ENCODE data around the gene WNT3A.

The WNT3A gene

DNA sequence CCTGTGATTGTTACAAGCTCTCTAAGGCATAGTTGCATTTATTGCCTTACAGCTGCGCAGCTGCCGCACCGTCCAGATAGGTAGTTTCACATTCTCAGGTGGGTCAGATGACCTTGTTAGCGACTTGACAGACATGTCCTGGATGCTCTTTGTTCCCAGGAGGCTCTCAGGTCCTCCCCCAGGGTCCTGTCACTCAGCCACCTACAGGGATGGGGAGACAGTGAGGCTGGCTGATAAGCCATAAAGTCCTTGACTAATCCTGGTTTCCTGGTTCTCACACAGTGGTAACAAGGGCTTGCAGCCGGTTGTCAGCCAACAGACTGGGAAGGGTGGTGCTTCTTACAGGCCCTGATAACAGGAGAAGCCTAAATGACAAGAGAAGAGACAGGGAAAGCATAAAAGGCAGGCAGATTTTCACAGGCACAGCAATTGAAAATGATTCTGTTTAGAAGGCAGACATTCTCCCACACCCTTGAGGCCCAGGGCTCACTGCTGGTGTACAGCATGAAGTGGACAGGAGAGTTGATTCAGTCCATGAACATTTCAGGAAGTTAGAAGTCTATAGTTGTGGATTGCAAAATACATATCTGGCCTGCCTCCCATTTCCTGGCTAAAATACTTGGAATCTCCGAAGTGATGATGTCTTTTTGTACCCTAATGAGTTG is 78.6 kb downstream of the WNT3A start:
- Mint-ChIP-seq H3K4me3 (peak overlapping the region; percentile 91), H3K36me3 (peaks cover 6% of the 10 kb centered on the region), H3K4me1 (peaks cover 68% of the 10 kb centered on the region), H3K27me3 (no peaks in the 10 kb centered on the region), H3K9me3 (no peaks in the 10 kb centered on the region), H3K27ac (peak overlapping the region; percentile 85)

DNA sequence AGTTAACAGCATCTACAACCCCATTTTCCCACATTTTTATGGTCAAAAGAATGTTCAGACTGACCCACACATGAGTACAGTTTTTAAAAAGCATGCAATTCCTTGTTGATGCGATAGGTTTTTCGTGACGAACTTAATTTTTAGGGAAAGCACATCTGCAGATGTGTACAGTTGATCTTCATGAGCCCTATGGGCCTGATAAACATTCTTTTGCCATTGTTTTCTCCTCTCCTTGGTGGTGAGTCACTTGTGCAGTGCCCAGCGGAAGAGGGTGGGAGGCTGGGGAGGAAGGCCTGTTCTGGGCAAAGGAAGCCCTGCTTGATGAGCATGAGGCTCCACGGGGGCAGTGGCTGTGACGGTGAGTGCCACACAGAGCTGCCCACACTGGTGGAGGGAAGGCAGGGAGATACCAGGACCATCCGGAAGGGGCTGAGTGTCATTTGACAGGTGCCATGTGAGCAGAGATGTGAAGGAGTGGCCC is 81.0 kb downstream of the WNT3A start:
- no peaks in the 10 kb centered on the region for H3K9me3 Mint-ChIP-seq
- no peaks in the 10 kb centered on the region for H3K27me3 Mint-ChIP-seq
- H3K27ac Mint-ChIP-seq: peak overlapping the region; percentile 85
- H3K4me1 Mint-ChIP-seq: peaks cover 87% of the 10 kb centered on the region
- peak overlapping the region; percentile 80 for H3K4me3 Mint-ChIP-seq
- peaks cover 6% of the 10 kb centered on the region for H3K36me3 Mint-ChIP-seq

DNA sequence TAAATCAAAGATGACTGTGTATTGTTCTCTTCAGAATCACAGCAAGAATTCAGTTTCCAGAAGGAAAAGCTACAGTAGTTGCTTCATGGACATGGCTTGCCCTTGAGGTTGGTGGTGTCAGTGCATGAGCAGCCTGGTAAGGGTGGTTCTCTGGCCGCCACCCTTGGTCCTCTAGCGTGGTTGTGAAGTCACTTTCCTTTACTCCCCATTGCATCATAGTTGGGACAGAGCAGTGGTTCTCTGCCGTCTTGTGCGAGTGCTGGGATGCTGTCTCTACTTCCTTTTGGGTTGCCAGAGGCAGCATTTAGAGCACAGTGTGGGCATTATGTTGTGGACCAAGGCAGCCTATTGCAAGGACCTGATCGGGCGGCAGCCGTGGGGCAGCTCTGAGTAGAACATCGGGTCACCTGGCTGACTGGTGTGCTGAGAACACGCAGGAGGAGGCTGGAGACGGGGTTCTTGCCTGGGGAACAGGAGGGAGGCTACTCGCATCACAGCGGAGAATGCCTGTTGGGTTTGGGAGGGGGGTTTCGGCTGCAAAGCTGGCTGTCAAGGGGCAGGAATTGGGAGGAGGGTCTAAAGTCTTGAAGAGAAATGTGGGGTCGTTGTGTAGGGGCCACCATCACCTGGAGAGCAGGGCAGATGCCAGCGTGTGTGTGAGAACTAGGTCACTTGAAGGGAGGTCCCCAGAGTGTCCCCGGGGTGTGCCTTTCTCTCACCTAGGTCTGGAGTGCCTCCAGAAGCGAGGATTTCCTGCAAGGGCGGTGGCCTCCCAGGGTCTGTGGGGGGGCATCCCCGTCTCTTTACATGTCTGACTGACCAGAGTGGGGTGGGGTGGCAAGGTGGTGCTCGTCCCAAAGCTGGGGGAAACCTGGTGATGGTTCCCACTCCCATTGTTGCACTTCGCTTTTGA is 82.0 kb downstream of the WNT3A start:
- Mint-ChIP-seq H3K9me3 (no peaks in the 10 kb centered on the region), H3K27ac (peak overlapping the region; percentile 35), H3K4me3 (peak overlapping the region; percentile 80), H3K27me3 (no peaks in the 10 kb centered on the region), H3K4me1 (peaks cover 86% of the 10 kb centered on the region), H3K36me3 (peaks cover 2% of the 10 kb centered on the region)

DNA sequence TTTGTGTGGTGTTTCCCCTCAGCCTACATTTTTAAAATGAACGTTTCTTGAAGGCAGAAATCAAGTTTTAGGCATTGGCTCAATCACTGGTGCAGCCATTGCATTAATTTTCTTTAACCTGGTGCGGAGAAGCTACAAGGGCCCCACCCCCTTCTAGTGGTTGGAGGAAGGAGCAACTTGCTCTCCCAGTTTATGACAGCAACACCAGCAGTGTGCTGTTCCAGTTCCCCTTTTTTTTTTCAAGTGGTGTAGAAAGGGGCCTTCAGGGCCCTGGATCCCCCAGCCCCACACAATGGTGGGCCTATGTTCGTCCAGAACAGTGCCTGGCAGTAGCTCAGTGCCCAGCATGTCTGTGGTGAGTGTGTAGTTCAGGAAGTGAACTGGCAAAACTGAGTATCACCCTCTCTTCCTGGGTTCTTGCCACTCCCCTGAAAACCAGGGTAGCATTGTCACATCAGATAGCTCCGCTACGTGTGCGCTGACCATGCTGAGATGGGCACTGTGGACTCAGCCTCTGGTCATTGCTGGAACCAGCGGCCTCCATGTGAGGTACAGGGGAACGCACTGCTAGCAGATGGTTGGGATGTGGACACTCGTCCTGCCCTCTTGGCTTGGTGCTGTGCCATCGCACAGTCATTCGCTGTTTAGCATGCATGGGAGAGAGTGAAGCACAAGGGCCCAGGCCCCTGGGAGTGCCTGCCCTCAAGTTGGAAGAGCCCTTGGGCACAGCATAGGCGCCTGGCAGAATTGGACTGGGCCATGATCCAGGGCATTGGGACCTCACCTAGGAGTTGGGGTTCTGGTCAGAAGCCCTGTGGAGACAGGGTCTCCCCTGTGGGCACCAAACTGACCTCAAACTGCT is 83.0 kb downstream of the WNT3A start:
- Mint-ChIP-seq H3K27me3 (no peaks in the 10 kb centered on the region), H3K36me3 (peaks cover 6% of the 10 kb centered on the region), H3K27ac (peak overlapping the region; percentile 35), H3K4me3 (peak overlapping the region; percentile 80), H3K4me1 (peaks cover 79% of the 10 kb centered on the region), H3K9me3 (peaks cover under 1% of the 10 kb centered on the region)

DNA sequence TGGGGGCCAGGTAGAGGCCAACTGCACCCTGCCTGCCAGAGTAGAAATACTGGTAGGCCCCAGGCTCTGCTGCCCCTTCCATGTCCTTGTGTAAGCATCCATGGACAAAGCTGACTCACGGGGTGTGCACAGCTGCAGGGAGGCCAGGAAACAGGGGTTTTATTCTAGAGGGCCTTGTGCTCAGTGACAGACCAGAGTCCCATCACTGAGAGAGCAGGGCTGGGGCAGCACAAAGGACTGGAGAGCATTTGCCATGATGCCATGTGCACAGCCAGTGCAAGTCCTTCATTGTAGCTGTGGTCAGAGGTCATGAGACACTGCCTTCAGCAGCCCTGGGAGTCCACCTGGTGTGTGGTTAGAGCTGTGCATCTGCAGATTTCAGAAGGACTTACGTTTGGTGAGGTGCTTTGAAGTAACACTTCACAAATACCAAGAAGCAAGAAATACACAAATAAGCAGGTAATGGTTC is 83.8 kb downstream of the WNT3A start:
- Mint-ChIP-seq H3K36me3 (peaks cover 12% of the 10 kb centered on the region), H3K4me1 (peaks cover 78% of the 10 kb centered on the region), H3K27ac (peak overlapping the region; percentile 51), H3K4me3 (peak overlapping the region; percentile 80), H3K9me3 (peaks cover 5% of the 10 kb centered on the region), H3K27me3 (no peaks in the 10 kb centered on the region)

DNA sequence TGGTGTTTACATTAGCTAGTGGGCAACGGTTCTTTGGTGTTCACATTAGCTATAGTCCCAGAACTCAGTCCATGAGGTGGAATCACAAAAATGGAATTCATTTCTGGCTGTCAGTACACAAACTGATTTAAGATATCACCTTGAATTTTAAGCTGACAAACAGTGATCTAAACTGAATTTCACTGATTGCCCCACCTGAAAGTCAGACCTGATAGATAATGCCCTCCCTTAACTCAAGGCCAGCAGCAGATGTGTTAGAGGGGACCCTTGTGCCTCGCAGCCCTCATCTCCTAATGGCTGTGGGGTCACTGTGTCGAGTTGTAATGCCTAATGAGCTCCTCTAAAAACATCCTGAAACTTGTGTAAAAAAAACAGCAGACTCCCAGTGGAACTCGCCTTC is 84.3 kb downstream of the WNT3A start:
- H3K36me3 Mint-ChIP-seq: peaks cover 15% of the 10 kb centered on the region
- H3K4me3 Mint-ChIP-seq: no peak overlapping the region
- peaks cover 5% of the 10 kb centered on the region for H3K9me3 Mint-ChIP-seq
- H3K27ac Mint-ChIP-seq: peak overlapping the region; percentile 30
- peaks cover 78% of the 10 kb centered on the region for H3K4me1 Mint-ChIP-seq
- no peaks in the 10 kb centered on the region for H3K27me3 Mint-ChIP-seq

DNA sequence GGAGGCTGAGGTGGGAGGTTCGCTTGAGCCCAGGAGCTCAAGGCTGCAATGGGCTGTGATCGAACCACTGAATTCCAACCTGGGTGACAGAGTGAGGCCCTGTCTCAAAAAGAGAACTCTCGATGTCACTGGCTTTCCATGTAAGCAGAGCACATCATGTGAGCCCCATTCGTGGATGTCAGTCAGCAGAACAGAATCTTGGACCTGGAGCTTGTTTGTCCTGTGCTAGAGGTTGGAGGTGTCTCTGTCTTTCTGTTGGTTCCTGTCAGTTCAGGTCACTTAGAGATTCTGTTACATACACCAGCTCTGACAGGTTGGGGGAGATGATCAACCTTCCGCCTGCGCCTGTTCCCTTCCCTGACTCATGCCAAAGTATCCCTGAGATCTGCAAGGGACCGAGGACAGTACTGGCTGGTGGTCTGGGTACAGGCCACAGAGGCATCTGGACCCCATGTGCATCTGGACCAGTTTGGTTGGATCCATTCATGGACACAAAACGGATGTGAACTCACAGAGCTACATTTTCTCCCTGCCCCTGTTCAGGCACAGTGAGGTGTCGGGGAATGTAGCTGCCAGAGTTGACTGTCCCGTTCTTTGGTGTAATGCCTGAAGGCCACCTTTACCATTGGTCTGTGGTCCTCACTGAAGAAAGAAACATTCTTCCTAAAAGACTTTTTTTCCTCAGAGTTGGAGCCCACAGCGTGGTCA is 85.7 kb downstream of the WNT3A start:
- Mint-ChIP-seq H3K27ac (no peak overlapping the region), H3K4me3 (no peak overlapping the region), H3K36me3 (peaks cover 15% of the 10 kb centered on the region), H3K9me3 (peaks cover 5% of the 10 kb centered on the region), H3K4me1 (peaks cover 67% of the 10 kb centered on the region), H3K27me3 (no peaks in the 10 kb centered on the region)

DNA sequence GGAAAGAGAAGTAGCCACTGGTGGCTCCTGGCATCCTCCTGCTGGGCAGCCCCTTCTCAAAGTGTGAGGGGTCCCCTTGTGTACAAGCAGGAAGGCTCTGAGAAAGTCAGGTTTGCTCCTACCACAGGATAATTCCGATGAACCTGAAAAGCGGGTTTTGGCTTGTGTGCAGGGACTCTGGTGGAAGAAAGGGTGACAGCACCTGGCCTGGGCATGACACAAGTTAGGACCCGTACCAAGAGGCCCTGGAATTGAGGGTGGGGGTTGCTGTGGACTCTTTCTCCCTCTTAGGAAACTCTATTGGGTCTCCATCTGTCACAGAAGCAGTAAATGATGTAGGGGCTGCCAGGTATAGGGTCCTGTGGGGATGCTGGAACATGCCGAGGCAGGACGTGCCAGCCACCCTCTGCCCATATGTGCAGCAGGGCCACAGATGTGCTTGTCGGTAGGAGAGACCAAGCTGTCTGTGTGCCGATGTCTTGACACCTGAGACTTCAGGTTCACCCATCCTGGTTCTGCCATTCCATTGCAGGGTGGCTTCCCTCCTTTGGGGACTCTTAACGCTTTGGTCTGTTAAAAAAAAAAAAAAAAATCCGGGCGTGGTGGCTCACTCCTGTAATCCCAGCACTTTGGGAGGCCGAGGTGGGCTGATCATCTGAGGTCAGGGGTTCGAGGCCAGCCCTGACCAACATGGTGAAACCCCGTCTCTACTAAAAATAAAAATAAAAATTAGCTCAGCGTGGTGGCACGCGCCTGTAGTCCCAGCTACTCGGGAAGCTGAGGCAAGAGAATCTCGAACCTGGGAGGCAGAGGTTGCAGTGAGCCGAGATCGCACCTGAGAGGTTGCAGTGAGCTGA is 86.5 kb downstream of the WNT3A start:
- Mint-ChIP-seq H3K36me3 (peaks cover 15% of the 10 kb centered on the region), H3K9me3 (peaks cover 5% of the 10 kb centered on the region), H3K4me3 (no peak overlapping the region), H3K27ac (peak overlapping the region; percentile 17), H3K27me3 (no peaks in the 10 kb centered on the region), H3K4me1 (peaks cover 59% of the 10 kb centered on the region)

DNA sequence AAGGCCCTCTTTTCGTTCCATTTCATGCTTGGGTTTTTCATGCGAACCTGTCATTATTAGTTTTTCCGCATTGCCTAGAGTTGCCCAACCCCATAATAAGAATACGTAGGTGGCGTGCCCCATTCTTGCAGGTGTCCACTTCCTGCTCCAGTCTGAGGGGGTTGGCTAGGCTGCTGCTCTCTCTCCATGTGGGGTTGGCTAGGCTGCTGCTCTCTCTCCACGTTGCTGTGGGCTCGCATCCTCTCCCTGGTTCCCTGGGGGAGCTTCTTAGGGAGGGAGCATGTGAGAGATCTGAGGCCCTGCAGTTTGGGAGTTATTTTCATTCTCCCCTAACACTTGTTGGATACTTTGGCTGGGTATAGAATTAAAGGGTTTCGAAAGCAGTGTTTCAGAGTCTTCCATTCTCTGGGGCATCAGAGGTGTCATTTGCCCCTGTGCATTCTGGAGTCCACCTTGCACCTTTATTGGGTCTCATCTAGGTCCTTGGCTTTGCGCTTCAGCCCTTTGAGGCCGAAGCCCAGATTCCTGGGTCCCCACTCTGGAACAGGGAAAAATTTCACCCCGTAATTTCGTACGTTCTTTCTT is 87.7 kb downstream of the WNT3A start:
- H3K4me3 Mint-ChIP-seq: peak overlapping the region; percentile 34
- H3K27ac Mint-ChIP-seq: no peak overlapping the region
- peaks cover 54% of the 10 kb centered on the region for H3K4me1 Mint-ChIP-seq
- H3K27me3 Mint-ChIP-seq: no peaks in the 10 kb centered on the region
- H3K9me3 Mint-ChIP-seq: peaks cover 5% of the 10 kb centered on the region
- peaks cover 17% of the 10 kb centered on the region for H3K36me3 Mint-ChIP-seq

DNA sequence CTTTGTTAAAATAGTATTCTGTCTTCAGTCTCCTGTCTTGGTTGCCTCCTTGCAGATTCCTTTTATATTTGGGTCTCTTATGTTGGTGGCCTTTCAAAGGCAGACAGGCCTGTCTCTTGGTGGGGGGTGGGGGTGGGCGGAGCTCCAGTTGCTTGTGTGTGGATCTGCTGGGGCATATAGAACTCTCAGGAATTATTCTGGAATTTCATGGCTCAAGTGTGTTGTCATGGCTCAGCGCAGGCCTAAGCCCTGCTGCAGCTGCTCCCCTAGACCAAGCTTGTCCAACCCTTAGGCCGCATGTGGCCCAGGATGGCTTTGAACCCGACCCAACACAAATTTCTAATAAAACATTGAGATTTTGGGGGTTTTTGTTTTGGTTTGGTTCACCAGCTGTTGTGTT is 88.4 kb downstream of the WNT3A start:
- peaks cover 48% of the 10 kb centered on the region for H3K4me1 Mint-ChIP-seq
- H3K36me3 Mint-ChIP-seq: peaks cover 17% of the 10 kb centered on the region
- H3K9me3 Mint-ChIP-seq: peaks cover 5% of the 10 kb centered on the region
- H3K27me3 Mint-ChIP-seq: no peaks in the 10 kb centered on the region
- H3K4me3 Mint-ChIP-seq: peak overlapping the region; percentile 34
- H3K27ac Mint-ChIP-seq: no peak overlapping the region

DNA sequence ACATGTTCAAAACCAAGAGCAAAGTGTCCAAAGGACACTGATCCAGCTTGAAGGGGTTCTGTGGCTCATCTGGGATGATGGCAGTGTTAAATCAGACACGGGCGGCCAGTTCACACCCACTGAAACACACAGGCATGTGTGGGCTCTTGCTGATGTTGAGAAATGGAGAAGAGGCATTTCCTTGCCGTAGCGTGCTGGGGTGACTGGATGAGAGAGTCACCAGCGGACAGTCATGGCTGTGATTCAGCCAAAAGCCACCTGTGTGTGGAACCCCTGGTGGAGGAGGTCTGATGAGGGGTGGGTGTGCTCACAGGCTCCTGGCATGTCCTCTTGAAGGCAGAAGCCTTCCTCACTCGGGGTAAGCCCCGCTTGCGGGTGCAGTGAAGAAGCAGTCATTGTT is 89.1 kb downstream of the WNT3A start:
- no peak overlapping the region for H3K4me3 Mint-ChIP-seq
- no peaks in the 10 kb centered on the region for H3K27me3 Mint-ChIP-seq
- no peak overlapping the region for H3K27ac Mint-ChIP-seq
- peaks cover 5% of the 10 kb centered on the region for H3K9me3 Mint-ChIP-seq
- H3K36me3 Mint-ChIP-seq: peaks cover 17% of the 10 kb centered on the region
- H3K4me1 Mint-ChIP-seq: peaks cover 41% of the 10 kb centered on the region

DNA sequence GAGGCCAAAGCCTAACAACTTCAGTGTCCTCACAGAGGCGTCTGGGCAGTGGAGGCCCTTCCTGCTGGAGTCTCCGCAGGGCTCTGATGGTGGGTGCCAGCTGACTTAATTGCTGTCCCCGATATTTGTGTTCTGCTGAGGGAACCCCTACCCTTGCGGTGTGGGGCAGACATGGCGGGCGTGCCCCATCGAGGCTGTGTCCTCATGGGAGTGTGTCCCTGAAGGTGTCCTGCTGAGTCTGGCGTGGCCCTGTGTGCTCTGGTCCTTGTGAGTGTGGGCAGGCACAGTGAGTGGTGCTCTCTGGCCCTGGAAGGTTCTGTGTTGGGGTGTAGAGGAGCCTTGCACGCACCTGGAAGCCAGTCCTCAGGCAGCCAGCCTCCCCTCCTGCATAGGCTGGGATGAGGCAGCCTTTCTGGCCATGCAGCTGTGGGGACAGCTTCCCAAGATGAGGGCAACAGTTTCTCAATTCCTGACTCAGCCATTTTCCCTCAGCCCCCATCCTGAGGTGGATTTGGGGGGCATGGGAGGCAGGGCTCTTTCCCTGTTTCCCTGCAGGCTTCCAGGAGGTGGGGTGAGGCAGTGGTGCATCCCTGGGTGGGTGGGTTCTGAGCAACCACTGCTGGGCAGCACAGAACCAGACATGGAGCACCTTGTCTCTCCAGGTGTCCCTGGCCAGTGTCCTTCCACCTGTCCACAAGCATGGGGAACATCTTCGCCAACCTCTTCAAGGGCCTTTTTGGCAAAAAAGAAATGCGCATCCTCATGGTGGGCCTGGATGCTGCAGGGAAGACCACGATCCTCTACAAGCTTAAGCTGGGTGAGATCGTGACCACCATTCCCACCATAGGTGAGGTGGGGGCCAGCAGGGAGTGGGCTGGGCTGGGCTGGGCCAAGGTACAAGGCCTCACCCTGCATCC is 89.9 kb downstream of the WNT3A start:
- no peak overlapping the region for H3K27ac Mint-ChIP-seq
- no peak overlapping the region for H3K4me3 Mint-ChIP-seq
- H3K4me1 Mint-ChIP-seq: peaks cover 39% of the 10 kb centered on the region
- no peaks in the 10 kb centered on the region for H3K27me3 Mint-ChIP-seq
- peaks cover 17% of the 10 kb centered on the region for H3K36me3 Mint-ChIP-seq
- peaks cover 5% of the 10 kb centered on the region for H3K9me3 Mint-ChIP-seq

Data from activated naive CD4-positive, alpha-beta T cell treated with anti-CD3 and anti-CD28 coated beads, Interleukin-2, amount 50 U/mL, for 24 hours (primary cell).